IMR-90 (cell line): ENCODE data around the gene CHST8. TPM values are rescaled to one million over a fixed set of nuclear protein-coding genes. Genes with fewer than 3 reads are reported as not detected.

Source experiments
- ATAC-seq: fragments of 200-7000 bp; cut with Tn5 transposase; 2 replicates; pipeline ENCODE4 v1.9.1; 2020; ENCODE audit warnings: low read depth, mild to moderate bottlenecking, moderate library complexity
- BruUV-seq: library from RNA; stranded (reverse); fragments of 400-500 nt; replicated peaks from 2 replicates; lab custom pipeline; 2021; lab: Mats Ljungman, UMichigan
- CTCF ChIA-PET: fragments of 300-600 bp; formaldehyde crosslinking; extraction: SDS; loops from one replicate; lab custom pipeline; 2021; ENCODE audit warnings: antibody characterized with exemption; lab: Yijun Ruan, JAX
- POLR2A ChIA-PET: fragments of 300-600 bp; sonication (Branson Sonifier 250); formaldehyde crosslinking; loops from one replicate; lab custom pipeline; 2022; ENCODE audit warnings: antibody characterized with exemption; ENCODE audit not compliant: unreplicated experiment; lab: Charles Lee
- DNase-seq: peaks from one replicate; pipeline ENCODE4 v3.0.0; 2013
- H2AFZ ChIP-seq: replicated peaks from 2 replicates; pipeline ENCODE3; 2013; ENCODE audit warnings: low read length, mild to moderate bottlenecking; ENCODE audit not compliant: poor library complexity
- H2AK5ac ChIP-seq: 2 replicates; pipeline ENCODE4 v1.6.1; 2013; ENCODE audit warnings: low read depth, low read length, inconsistent platforms
- H2AK9ac ChIP-seq: replicated peaks from 2 replicates; pipeline ENCODE3; 2013; ENCODE audit warnings: mild to moderate bottlenecking, low read depth, low read length, moderate library complexity; ENCODE audit not compliant: poor library complexity
- H2BK120ac ChIP-seq: 2 replicates; pipeline ENCODE4 v1.6.1; 2013; ENCODE audit warnings: low read depth, low read length, inconsistent platforms
- H2BK15ac ChIP-seq: 3 replicates; pipeline ENCODE4 v1.6.1; 2013; ENCODE audit warnings: low read depth, low read length, inconsistent platforms
- H2BK20ac ChIP-seq: 2 replicates; pipeline ENCODE4 v1.6.1; 2013; ENCODE audit warnings: low read depth, mild to moderate bottlenecking, inconsistent platforms, low read length, moderate library complexity
- H2BK5ac ChIP-seq: 2 replicates; pipeline ENCODE4 v1.6.1; 2013; ENCODE audit warnings: mild to moderate bottlenecking, low read depth, low read length, inconsistent platforms; ENCODE audit not compliant: poor library complexity, severe bottlenecking
- H3K14ac ChIP-seq: replicated peaks from 2 replicates; pipeline ENCODE4 v1.6.1; 2013; ENCODE audit warnings: low read depth, low read length, inconsistent platforms
- H3K18ac ChIP-seq: 2 replicates; pipeline ENCODE4 v1.6.1; 2013; ENCODE audit warnings: low read depth, low read length, control low read depth
- H3K23ac ChIP-seq: 2 replicates; pipeline ENCODE4 v1.6.1; 2013; ENCODE audit warnings: low read depth, low read length, inconsistent platforms
- H3K27ac ChIP-seq: 2 replicates; pipeline ENCODE4 v1.5.1; 2013; ENCODE audit warnings: mild to moderate bottlenecking, control low read depth, low read length; ENCODE audit not compliant: insufficient read depth
- H3K27me3 ChIP-seq: 2 replicates; pipeline ENCODE4 v1.6.1; 2013; ENCODE audit warnings: low read length; ENCODE audit not compliant: control insufficient read depth, insufficient read depth
- H3K36me3 ChIP-seq: 2 replicates; pipeline ENCODE4 v1.6.1; 2013; ENCODE audit warnings: low read length, mixed read lengths; ENCODE audit not compliant: control insufficient read depth, insufficient read depth
- H3K4ac ChIP-seq: 2 replicates; pipeline ENCODE4 v1.6.1; 2013; ENCODE audit warnings: low read depth, low read length, inconsistent platforms
- H3K4me1 ChIP-seq: 2 replicates; pipeline ENCODE4 v1.6.1; 2013; ENCODE audit warnings: low read length, mixed read lengths; ENCODE audit not compliant: control insufficient read depth, insufficient read depth
- H3K4me2 ChIP-seq: 2 replicates; pipeline ENCODE4 v1.6.1; 2013; ENCODE audit warnings: low read depth, mild to moderate bottlenecking, control low read depth, low read length, moderate library complexity
- H3K4me3 ChIP-seq: 2 replicates; pipeline ENCODE4 v1.5.1; 2013; ENCODE audit warnings: low read depth, mild to moderate bottlenecking, control low read depth, low read length, moderate library complexity; ENCODE audit not compliant: insufficient read depth
- H3K56ac ChIP-seq: 2 replicates; pipeline ENCODE4 v1.6.1; 2013; ENCODE audit warnings: low read length, inconsistent platforms; ENCODE audit not compliant: insufficient read depth; ENCODE audit errors: extremely low read depth
- H3K79me1 ChIP-seq, 2 experiments: 2 replicates each; pipeline ENCODE4 v1.6.1; 2013; ENCODE audit warnings: low read length in 2 of 2, inconsistent platforms in 1 of 2, low read depth in 1 of 2
- H3K9ac ChIP-seq: 2 replicates; pipeline ENCODE4 v1.6.1; 2013; ENCODE audit warnings: low read depth, low read length, control low read depth
- H3K9me1 ChIP-seq: 2 replicates; pipeline ENCODE4 v1.6.1; 2013; ENCODE audit warnings: low read length, inconsistent platforms; ENCODE audit not compliant: insufficient read depth
- H3K9me3 ChIP-seq: 2 replicates; pipeline ENCODE4 v1.6.1; 2013; ENCODE audit warnings: low read length; ENCODE audit not compliant: control insufficient read depth, insufficient read depth
- H4K20me1 ChIP-seq: 2 replicates; pipeline ENCODE4 v1.6.1; 2013; ENCODE audit warnings: low read length, inconsistent platforms; ENCODE audit not compliant: insufficient read depth
- H4K5ac ChIP-seq: 2 replicates; pipeline ENCODE4 v1.6.1; 2013; ENCODE audit warnings: mild to moderate bottlenecking, low read depth, low read length, control low read depth
- H4K8ac ChIP-seq, 2 experiments: 2 replicates each; pipeline ENCODE4 v1.6.1; 2013; ENCODE audit warnings: low read depth in 2 of 2, low read length in 2 of 2, control low read depth in 1 of 2, inconsistent platforms in 1 of 2
- H4K91ac ChIP-seq: 2 replicates; pipeline ENCODE4 v1.6.1; 2013; ENCODE audit warnings: low read depth, low read length, inconsistent platforms; ENCODE audit not compliant: insufficient read depth
- CHD1 ChIP-seq: IDR thresholded peaks from 2 replicates; pipeline ENCODE4 v1.6.1; 2012; ENCODE audit warnings: low read depth, low read length, improper control_type of control experiment
- MAFK ChIP-seq: IDR thresholded peaks from 2 replicates; pipeline ENCODE4 v1.6.1; 2012; ENCODE audit warnings: low read depth, low read length, improper control_type of control experiment
- MAZ ChIP-seq: IDR thresholded peaks from 2 replicates; pipeline ENCODE4 v1.6.1; 2012; ENCODE audit warnings: low read depth, mild to moderate bottlenecking, low read length, improper control_type of control experiment, moderate library complexity, borderline replicate concordance
- MXI1 ChIP-seq: IDR thresholded peaks from 2 replicates; pipeline ENCODE4 v1.6.1; 2012; ENCODE audit warnings: low read depth, mild to moderate bottlenecking, low read length, moderate library complexity, borderline replicate concordance
- NFE2L2 ChIP-seq: fragments of 150-350 bp; IDR thresholded peaks from 2 replicates; pipeline ENCODE4 v1.6.1; 2016; ENCODE audit warnings: low read depth, mild to moderate bottlenecking, low read length
- POLR2A ChIP-seq: IDR thresholded peaks from 2 replicates; pipeline ENCODE4 v1.6.1; 2012; ENCODE audit warnings: mild to moderate bottlenecking, low read depth, low read length
- RCOR1 ChIP-seq: IDR thresholded peaks from 2 replicates; pipeline ENCODE4 v1.6.1; 2012; ENCODE audit warnings: mild to moderate bottlenecking, low read length, improper control_type of control experiment; ENCODE audit not compliant: insufficient replicate concordance
- RFX5 ChIP-seq: IDR thresholded peaks from 2 replicates; pipeline ENCODE4 v1.8.0; 2012; ENCODE audit warnings: low read depth, mild to moderate bottlenecking, low read length, moderate library complexity
- SMC3 ChIP-seq: fragments of 150-350 bp; IDR thresholded peaks from 2 replicates; pipeline ENCODE4 v1.6.1; 2016; ENCODE audit warnings: low read depth, mild to moderate bottlenecking, antibody characterized with exemption, low read length, moderate library complexity
- USF2 ChIP-seq: fragments of 150-350 bp; IDR thresholded peaks from 2 replicates; pipeline ENCODE4 v1.6.1; 2017; ENCODE audit warnings: mild to moderate bottlenecking, antibody characterized with exemption, low read length, low read depth
- WGBS, 2 experiments: methylation state at CpG; one replicate each; pipeline versions ENCODE4 v1.1.5 to v1.1.7; 2013; ENCODE audit warnings: missing lambda C conversion rate in 2 of 2; ENCODE audit not compliant: insufficient read length in 1 of 2; ENCODE audit errors: extremely low coverage in 2 of 2; 5-methylcytosine and 5-hydroxymethylcytosine counted together
- dilution Hi-C: fragments of 300-500 bp; cut with HindIII; formaldehyde crosslinking; loops from one replicate; pipeline ENCODE4 v1.14.3; 2018; ENCODE audit warnings: low sequenced_read_pairs; ENCODE audit not compliant: unreplicated experiment
- in situ Hi-C: fragments of 300-500 bp; cut with MboI; formaldehyde crosslinking; loops from 3 replicates; pipeline ENCODE4 v1.14.3; 2019; ENCODE audit warnings: low sequenced_read_pairs, inconsistent platforms, mixed read lengths
- intact Hi-C: fragments of 100-400 bp; cut with micrococcal nuclease; formaldehyde crosslinking; loops from 2 replicates; pipeline ENCODE4 v1.10.0; 2022
- polyA plus RNA-seq, 3 experiments: library from polyadenylated mRNA; depleted of rRNA; stranded (reverse); fragments of >200 nt; gene quantifications; 2 replicates each; pipeline ENCODE4 v1.2.3, GENCODE V29; 2012; ENCODE audit warnings: low replicate concordance in 1 of 3
- total RNA-seq: library from RNA; depleted of rRNA; stranded (reverse); fragments of >200 nt; gene quantifications from 2 replicates; pipeline ENCODE4 v1.2.3, GENCODE V29; 2012

The CHST8 gene
- total and polyA plus RNA-seq, 2 of the 4 experiments (the other 2 are of a cell fraction), result not detected

- ChIA-PET CTCF (no interaction called here), POLR2A (no interaction called here)
- no peaks in the 10 kb centered on the region for H3K9me3 ChIP-seq
- intact Hi-C loops, result no loop called here
- no peak overlapping the region for H3K56ac ChIP-seq
- no peak overlapping the region for H2AFZ ChIP-seq
- H3K9ac ChIP-seq, result no peak overlapping the region
- DNase-seq, result no peak
- no peak overlapping the region for H3K23ac ChIP-seq
- no peak overlapping the region for H3K14ac ChIP-seq
- no peak overlapping the region for H4K5ac ChIP-seq
- ATAC-seq, result no peak
- dilution Hi-C loops, result no loop called here
- H3K4me1 ChIP-seq, result peaks cover 2% of the 10 kb centered on the region; the same call in 1 of the 2 replicates
- no peak overlapping the region for H3K27ac ChIP-seq
- no peak overlapping the region for H3K4me2 ChIP-seq
- no peak overlapping the region for H3K4me3 ChIP-seq
- in situ Hi-C loops, result no loop called here
- H4K91ac ChIP-seq, result no peak overlapping the region
- BruUV-seq, result no TSS peak
- H3K27me3 ChIP-seq, result no peaks in the 10 kb centered on the region; the same call in 1 of the 2 replicates
- H3K9me1 ChIP-seq, result no peaks in the 10 kb centered on the region; the same call in 1 of the 2 replicates
- no peak overlapping the region for H4K8ac ChIP-seq
- no peak overlapping the region for H2BK15ac ChIP-seq
- 74% methylated on average over 6 of the region's 7 CpGs; no CpG with 5 or more reads in 1 of the 2 experiments for WGBS, 2 experiments
- no peaks in the 10 kb centered on the region for H3K79me1 ChIP-seq
- no peak overlapping the region for H2BK120ac ChIP-seq
- no peak overlapping the region for H2BK20ac ChIP-seq
- no peaks in the 10 kb centered on the region for H3K36me3 ChIP-seq
- no peak overlapping the region for H3K4ac ChIP-seq
- TF ChIP-seq POLR2A (no peak), MAFK (no peak), NFE2L2 (no peak), MXI1 (no peak), SMC3 (no peak), RCOR1 (no peak), CHD1 (no peak), USF2 (no peak), RFX5 (no peak), MAZ (no peak)
- no peak overlapping the region for H2AK5ac ChIP-seq
- no peak overlapping the region for H3K18ac ChIP-seq
- H4K20me1 ChIP-seq, result no peaks in the 10 kb centered on the region
- no peak overlapping the region for H2BK5ac ChIP-seq
- H2AK9ac ChIP-seq, result no peak overlapping the region
Measured at GRCh38 chr19:33759356-33759755, 137.6 kb downstream of the CHST8 start.
